OCI-LY3 (cell line): ENCODE results near the gene SCNN1G.

Source experiments
- H2AFZ ChIP-seq: fragments of 200-600, 300-600 bp; shearing (Covaris generic); 2 replicates; pipeline ENCODE4 v1.6.0; 2014; ENCODE audit warnings: antibody characterized with exemption, low read depth, low read length
- H3K27ac ChIP-seq: fragments of 200-600, 300-600 bp; sonication (generic); 2 replicates; pipeline ENCODE4 v1.5.1; 2014; ENCODE audit warnings: mild to moderate bottlenecking, low read length, moderate library complexity, mixed read lengths
- H3K27me3 ChIP-seq: fragments of 200-600, 300-600 bp; sonication (generic); 2 replicates; pipeline ENCODE4 v1.6.1; 2014; ENCODE audit warnings: low read depth, low read length, mixed read lengths
- H3K36me3 ChIP-seq: fragments of 200-600, 300-600 bp; sonication (generic); replicated peaks from 2 replicates; pipeline ENCODE3; 2014; ENCODE audit warnings: low read depth, low read length, mixed read lengths
- H3K4me1 ChIP-seq: fragments of 300-600, 200-600 bp; sonication (generic); 2 replicates; pipeline ENCODE4 v1.6.1; 2014; ENCODE audit warnings: low read length, mixed read lengths
- H3K4me2 ChIP-seq: fragments of 200-600, 300-600 bp; sonication (generic); 2 replicates; pipeline ENCODE4 v1.6.1; 2014; ENCODE audit warnings: low read length, mixed read lengths
- H3K4me3 ChIP-seq: fragments of 300-600, 200-600 bp; sonication (generic); 2 replicates; pipeline ENCODE4 v1.5.1; 2014; ENCODE audit warnings: antibody characterized with exemption, mild to moderate bottlenecking, low read length, moderate library complexity
- H3K79me2 ChIP-seq: fragments of 300-600, 200-600 bp; shearing (Covaris generic); 2 replicates; pipeline ENCODE4 v1.6.1; 2014; ENCODE audit warnings: mild to moderate bottlenecking, low read length, mixed read lengths
- H3K9ac ChIP-seq: fragments of 300-600, 200-600 bp; shearing (Covaris generic); 2 replicates; pipeline ENCODE4 v1.6.0; 2014; ENCODE audit warnings: mild to moderate bottlenecking, low read length, moderate library complexity
- H3K9me3 ChIP-seq: fragments of 200-600, 300-600 bp; shearing (Covaris generic); 2 replicates; pipeline ENCODE4 v1.6.1; 2014; ENCODE audit warnings: low read length, mixed read lengths; ENCODE audit not compliant: insufficient read depth
- H4K20me1 ChIP-seq: fragments of 200-600, 300-600 bp; sonication (generic); 2 replicates; pipeline ENCODE4 v1.6.1; 2016; ENCODE audit warnings: low read length, mixed read lengths; ENCODE audit not compliant: insufficient read depth
- CTCF ChIP-seq: fragments of 200-600, 300-600 bp; sonication (generic); IDR thresholded peaks from 2 replicates; pipeline ENCODE4 v1.5.1; 2014; ENCODE audit warnings: antibody characterized with exemption, low read length, low read depth
- EZH2phosphoT487 ChIP-seq: fragments of 200-600 bp; shearing (Covaris generic); IDR thresholded peaks from 2 replicates; pipeline ENCODE4 v1.6.1; 2018; ENCODE audit warnings: antibody characterized with exemption, mixed run types, low read depth

The SCNN1G gene

GRCh38 chr16:23148166-23148512 is 34.4 kb upstream of the SCNN1G start:
- peaks cover 12% of the 10 kb centered on the region for H3K4me1 ChIP-seq
- TF ChIP-seq EZH2phosphoT487 (no peak), CTCF (no peak)
- H3K4me3 ChIP-seq, result peak overlapping the region; percentile 90
- no peaks in the 10 kb centered on the region for H3K27me3 ChIP-seq
- H3K4me2 ChIP-seq, result peak overlapping the region; percentile 97
- H3K9ac ChIP-seq, result peak overlapping the region; percentile 63
- 0 out of 2 replicates have a peak, but pooled peaks cover 2% of the 10 kb centered on the region for H4K20me1 ChIP-seq
- no peaks in the 10 kb centered on the region for H3K9me3 ChIP-seq
- no peaks in the 10 kb centered on the region for H3K36me3 ChIP-seq
- peak overlapping the region; percentile 70; the same call in 1 of the 2 replicates for H2AFZ ChIP-seq
- H3K79me2 ChIP-seq, result peaks cover 46% of the 10 kb centered on the region
- H3K27ac ChIP-seq, result no peak overlapping the region

- no peak for TF ChIP-seq EZH2phosphoT487
- no peak for TF ChIP-seq CTCF
- H3K27ac ChIP-seq, result no peak overlapping the region
These were observed 33.9 kb upstream of the SCNN1G start for GRCh38 chr16:23148513-23149266.

GRCh38 chr16:23149267-23149992 is 33.1 kb upstream of the SCNN1G start, which contains the start of gene USP31:
Gene USP31 (minus strand): TSS chr16:23149452. CDS start chr16:23149270, 182 bp downstream.
- H3K4me1 ChIP-seq, result peaks cover 12% of the 10 kb centered on the region
- no peaks in the 10 kb centered on the region for H3K27me3 ChIP-seq
- H3K36me3 ChIP-seq, result no peaks in the 10 kb centered on the region
- H3K27ac ChIP-seq, result no peak within 1 kb of the TSS
- H3K9ac ChIP-seq, result peak within 1 kb of the TSS; percentile 63
- no peaks in the 10 kb centered on the region for H4K20me1 ChIP-seq
- H2AFZ ChIP-seq, result peak within 1 kb of the TSS; percentile 100
- H3K4me2 ChIP-seq, result peak within 1 kb of the TSS; percentile 97
- peaks cover 35% of the 10 kb centered on the region for H3K79me2 ChIP-seq
- no peaks in the 10 kb centered on the region for H3K9me3 ChIP-seq
- peak within 1 kb of the TSS; percentile 99 for H3K4me3 ChIP-seq
- TF ChIP-seq EZH2phosphoT487 (no peak), CTCF (no peak)

More at GRCh38 chr16:23148513-23149266, 33.9 kb upstream of the SCNN1G start:
- Histone ChIP-seq H3K79me2 (peaks cover 41% of the 10 kb centered on the region), H2AFZ (peak overlapping the region; percentile 70; the same call in 1 of the 2 replicates), H3K4me1 (peaks cover 12% of the 10 kb centered on the region), H3K4me2 (peak overlapping the region; percentile 97), H3K4me3 (peak overlapping the region; percentile 90), H3K27me3 (no peaks in the 10 kb centered on the region), H3K36me3 (no peaks in the 10 kb centered on the region), H4K20me1 (no peaks in the 10 kb centered on the region), H3K9ac (peak overlapping the region; percentile 63), H3K9me3 (no peaks in the 10 kb centered on the region)

- H3K9ac ChIP-seq, result peak overlapping the region; percentile 61
These were observed 32.6 kb upstream of the SCNN1G start for GRCh38 chr16:23149993-23150364.

More at GRCh38 chr16:23149993-23150364, 32.6 kb upstream of the SCNN1G start:
- H3K36me3 ChIP-seq, result no peaks in the 10 kb centered on the region
- TF ChIP-seq CTCF (no peak), EZH2phosphoT487 (no peak)
- H3K27me3 ChIP-seq, result 0 out of 2 replicates have a peak, but pooled peaks cover 4% of the 10 kb centered on the region
- H2AFZ ChIP-seq, result peak overlapping the region; percentile 100
- no peaks in the 10 kb centered on the region for H4K20me1 ChIP-seq
- H3K4me2 ChIP-seq, result peak overlapping the region; percentile 91
- H3K79me2 ChIP-seq, result peaks cover 33% of the 10 kb centered on the region
- no peaks in the 10 kb centered on the region for H3K9me3 ChIP-seq
- H3K27ac ChIP-seq, result no peak overlapping the region
- H3K4me1 ChIP-seq, result peaks cover 12% of the 10 kb centered on the region
- H3K4me3 ChIP-seq, result peak overlapping the region; percentile 99
